Tibial nerve (tissue), 4 donors: Measurements from ENCODE around the gene BTBD8. TPM values are rescaled to one million over a fixed set of nuclear protein-coding genes. Genes with fewer than 3 reads are reported as not detected.

ENCODE experiments used
- DNase-seq, 2 donors: peaks; one replicate each; pipeline ENCODE4 v3.0.0-alpha.2; 2019; ENCODE audit warnings: low spot score in 2 of 2
- H3K27ac ChIP-seq, 4 donors: fragments of 200-600 bp; sonication (generic) in 3 of 4; one replicate each; pipeline ENCODE4 v1.5.1; 2017 to 2019; ENCODE audit warnings: mild to moderate bottlenecking in 1 of 4
- H3K27me3 ChIP-seq, 2 donors: fragments of 200-600 bp; sonication (generic) in 1 of 2; one replicate each; pipeline versions ENCODE4 v1.5.1 to v1.6.0; 2017 to 2019
- H3K36me3 ChIP-seq, 3 donors: fragments of 200-600 bp; sonication (generic); one replicate each; pipeline ENCODE4 v1.5.1; 2018 to 2019
- H3K4me1 ChIP-seq, 4 donors: fragments of 200-600 bp; sonication (generic) in 3 of 4; one replicate each; pipeline ENCODE4 v1.5.1; 2017 to 2019
- H3K4me3 ChIP-seq, 4 donors: fragments of 200-600 bp; sonication (generic) in 3 of 4; one replicate each; pipeline ENCODE4 v1.5.1; 2017 to 2019; ENCODE audit warnings: mild to moderate bottlenecking in 1 of 4, moderate library complexity in 1 of 4
- H3K9me3 ChIP-seq, 4 donors: fragments of 200-600 bp; sonication (generic) in 3 of 4; one replicate each; pipeline ENCODE4 v1.5.1; 2017 to 2019
- CTCF ChIP-seq, 5 experiments: fragments of 200-600 bp in 3 of 5; fragments of 450-650 bp in 2 of 5; sonication (generic) in 3 of 5; IDR thresholded peaks; one replicate each; pipeline ENCODE4 v1.5.1; 2016 to 2019; ENCODE audit warnings: antibody characterized with exemption in 5 of 5, mild to moderate bottlenecking in 3 of 5, moderate library complexity in 2 of 5
- EP300 ChIP-seq, 2 donors: sonication (generic); formaldehyde crosslinking; IDR thresholded peaks; one replicate each; pipeline ENCODE4 v1.6.1; 2017; ENCODE audit warnings: antibody characterized with exemption in 2 of 2, mild to moderate bottlenecking in 1 of 2
- POLR2A ChIP-seq, 2 donors: fragments of 450-650 bp; IDR thresholded peaks; one replicate each; pipeline ENCODE4 v1.6.1; 2017; ENCODE audit warnings: antibody characterized with exemption in 2 of 2, mild to moderate bottlenecking in 2 of 2, moderate library complexity in 2 of 2
- WGBS, 2 donors: methylation state at CpG; one replicate each; pipeline ENCODE4 v1.1.5; 2018; 5-methylcytosine and 5-hydroxymethylcytosine counted together
- total RNA-seq, 4 donors: library from RNA; depleted of rRNA; stranded (reverse); fragments of >200 nt; gene quantifications; one replicate each; pipeline ENCODE4 v1.1.0, GENCODE V29; 2016

Gene BTBD8
- total RNA-seq, 4 donors from 2014 or later = 7.8 to 19.0 (median 14.4) TPM

GRCh38 chr1:92123868-92124267 lies 43.7 kb downstream of the BTBD8 start:
- no peak overlapping the region for H3K4me3 ChIP-seq
- H3K27me3 ChIP-seq = no peaks in the 10 kb centered on the region
- no peak for DNase-seq
- no peaks in the 10 kb centered on the region for H3K36me3 ChIP-seq
- no peaks in the 10 kb centered on the region for H3K9me3 ChIP-seq
- WGBS, 2 donors = 41 to 60% methylated on average over 3 of the region's 3 CpGs
- TF ChIP-seq POLR2A (IDR thresholded peaks at IDR 0.05) = no peak
- no peak for TF ChIP-seq EP300 (IDR thresholded peaks at IDR 0.05)
- TF ChIP-seq CTCF (IDR thresholded peaks at IDR 0.05) = no peak
- no peak overlapping the region for H3K27ac ChIP-seq
- H3K4me1 ChIP-seq = peaks cover 0 to 12% (median 0%) of the 10 kb centered on the region in 4 donors

GRCh38 chr1:92125204-92125603 lies 45.1 kb downstream of the BTBD8 start:
- Histone ChIP-seq H3K27me3 (no peaks in the 10 kb centered on the region), H3K27ac (no peak overlapping the region), H3K9me3 (no peaks in the 10 kb centered on the region), H3K4me3 (no peak overlapping the region), H3K4me1 (peaks cover 0 to 12% (median 0%) of the 10 kb centered on the region in 4 donors), H3K36me3 (peaks cover 0 to 5% (median 0%) of the 10 kb centered on the region in 3 donors)
- DNase-seq = no peak
- TF ChIP-seq POLR2A (IDR thresholded peaks at IDR 0.05) (no peak), CTCF (IDR thresholded peaks at IDR 0.05) (no peak), EP300 (IDR thresholded peaks at IDR 0.05) (no peak)
- 40 to 46% methylated on average over 4 of the region's 4 CpGs for WGBS, 2 donors

- WGBS, 2 donors = 85 to 93% methylated on average over 3 of the region's 3 CpGs
- Histone ChIP-seq H3K4me3 (no peak overlapping the region), H3K27me3 (no peaks in the 10 kb centered on the region), H3K36me3 (peaks cover 0 to 12% (median 0%) of the 10 kb centered on the region in 3 donors), H3K4me1 (peaks cover 0 to 12% (median 0%) of the 10 kb centered on the region in 4 donors), H3K27ac (no peak overlapping the region), H3K9me3 (no peaks in the 10 kb centered on the region)
- TF ChIP-seq POLR2A (IDR thresholded peaks at IDR 0.05) (no peak), CTCF (IDR thresholded peaks at IDR 0.05) (no peak), EP300 (IDR thresholded peaks at IDR 0.05) (no peak)
- DNase-seq = no peak
These were observed 45.9 kb downstream of the BTBD8 start for GRCh38 chr1:92126088-92126487.

- no peak for DNase-seq
- H3K27me3 ChIP-seq = no peaks in the 10 kb centered on the region
These were observed 54.2 kb downstream of the BTBD8 start for GRCh38 chr1:92134331-92134730.

GRCh38 chr1:92136341-92136740 lies 56.2 kb downstream of the BTBD8 start:
- 55 to 72% methylated on average over 2 of the region's 2 CpGs for WGBS, 2 donors
- Histone ChIP-seq H3K9me3 (no peaks in the 10 kb centered on the region), H3K4me3 (no peak overlapping the region), H3K4me1 (peaks cover 0 to 3% (median 0%) of the 10 kb centered on the region in 4 donors), H3K27me3 (no peaks in the 10 kb centered on the region), H3K36me3 (peaks cover 0 to 29% (median 0%) of the 10 kb centered on the region in 3 donors), H3K27ac (no peak overlapping the region)
- TF ChIP-seq CTCF (IDR thresholded peaks at IDR 0.05) = no peak
- no peak for TF ChIP-seq POLR2A (IDR thresholded peaks at IDR 0.05)
- TF ChIP-seq EP300 (IDR thresholded peaks at IDR 0.05) = no peak
- no peak for DNase-seq

More at GRCh38 chr1:92134331-92134730, 54.2 kb downstream of the BTBD8 start:
- Histone ChIP-seq H3K9me3 (no peaks in the 10 kb centered on the region), H3K27ac (no peak overlapping the region), H3K4me1 (peaks cover 0 to 3% (median 0%) of the 10 kb centered on the region in 4 donors), H3K4me3 (no peak overlapping the region), H3K36me3 (peaks cover 0 to 44% (median 0%) of the 10 kb centered on the region in 3 donors)
- TF ChIP-seq CTCF (IDR thresholded peaks at IDR 0.05) = no peak
- no peak for TF ChIP-seq EP300 (IDR thresholded peaks at IDR 0.05)
- TF ChIP-seq POLR2A (IDR thresholded peaks at IDR 0.05) = no peak
